ENCODE results near the gene VAV3.

DNA sequence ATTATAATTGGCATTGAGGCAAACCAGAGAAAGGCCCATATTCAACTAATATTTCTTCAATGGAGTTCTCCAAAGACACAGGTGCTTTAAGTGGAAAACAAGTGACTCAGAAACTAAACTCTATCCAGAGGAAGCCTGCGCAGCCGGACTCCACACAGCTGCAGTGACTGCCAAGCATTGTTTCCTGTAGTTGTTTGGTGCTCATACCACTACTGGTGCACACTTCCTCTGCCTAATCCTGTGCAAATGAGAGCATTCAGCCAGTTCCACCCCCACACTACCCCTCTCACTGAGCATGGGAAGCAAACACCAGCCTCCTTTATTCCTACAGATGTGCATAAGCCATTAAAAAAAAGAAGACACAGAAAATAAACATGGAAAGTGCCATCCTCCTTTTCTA is 102.9 kb downstream of the VAV3 start:
- TF ChIP-seq EZH2 (IDR thresholded peaks at IDR 0.05; ENCODE audit: low read depth, low read length, severe bottlenecking): no peak
- TF ChIP-seq, protein P1, sequence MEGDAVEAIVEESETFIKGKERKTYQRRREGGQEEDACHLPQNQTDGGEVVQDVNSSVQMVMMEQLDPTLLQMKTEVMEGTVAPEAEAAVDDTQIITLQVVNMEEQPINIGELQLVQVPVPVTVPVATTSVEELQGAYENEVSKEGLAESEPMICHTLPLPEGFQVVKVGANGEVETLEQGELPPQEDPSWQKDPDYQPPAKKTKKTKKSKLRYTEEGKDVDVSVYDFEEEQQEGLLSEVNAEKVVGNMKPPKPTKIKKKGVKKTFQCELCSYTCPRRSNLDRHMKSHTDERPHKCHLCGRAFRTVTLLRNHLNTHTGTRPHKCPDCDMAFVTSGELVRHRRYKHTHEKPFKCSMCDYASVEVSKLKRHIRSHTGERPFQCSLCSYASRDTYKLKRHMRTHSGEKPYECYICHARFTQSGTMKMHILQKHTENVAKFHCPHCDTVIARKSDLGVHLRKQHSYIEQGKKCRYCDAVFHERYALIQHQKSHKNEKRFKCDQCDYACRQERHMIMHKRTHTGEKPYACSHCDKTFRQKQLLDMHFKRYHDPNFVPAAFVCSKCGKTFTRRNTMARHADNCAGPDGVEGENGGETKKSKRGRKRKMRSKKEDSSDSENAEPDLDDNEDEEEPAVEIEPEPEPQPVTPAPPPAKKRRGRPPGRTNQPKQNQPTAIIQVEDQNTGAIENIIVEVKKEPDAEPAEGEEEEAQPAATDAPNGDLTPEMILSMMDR (IDR thresholded peaks at IDR 0.05; ENCODE audit: control extremely low read depth in 1 of 3, insufficient read depth in 1 of 3, low read depth in 1 of 3, low read length in 3 of 3): no peak
- no peak for TF ChIP-seq RBBP5 (IDR thresholded peaks at IDR 0.05; ENCODE audit: borderline replicate concordance, low read depth, low read length)
- no peak for TF ChIP-seq JUND (IDR thresholded peaks at IDR 0.05; ENCODE audit: low read length)
- no peak for TF ChIP-seq POLR2A (IDR thresholded peaks at IDR 0.05; ENCODE audit: control extremely low read depth in 1 of 2, low read depth in 2 of 2, low read length in 2 of 2)
- no peak for TF ChIP-seq POLR2AphosphoS5 (IDR thresholded peaks at IDR 0.05; ENCODE audit: low read depth, low read length)
- no peak for TF ChIP-seq SP1 (IDR thresholded peaks at IDR 0.05; ENCODE audit: low read depth, low read length)
- no peak for TF ChIP-seq SP2 (IDR thresholded peaks at IDR 0.05; ENCODE audit: low read length)
